ENCODE measurements around the gene NRDC.

DNA sequence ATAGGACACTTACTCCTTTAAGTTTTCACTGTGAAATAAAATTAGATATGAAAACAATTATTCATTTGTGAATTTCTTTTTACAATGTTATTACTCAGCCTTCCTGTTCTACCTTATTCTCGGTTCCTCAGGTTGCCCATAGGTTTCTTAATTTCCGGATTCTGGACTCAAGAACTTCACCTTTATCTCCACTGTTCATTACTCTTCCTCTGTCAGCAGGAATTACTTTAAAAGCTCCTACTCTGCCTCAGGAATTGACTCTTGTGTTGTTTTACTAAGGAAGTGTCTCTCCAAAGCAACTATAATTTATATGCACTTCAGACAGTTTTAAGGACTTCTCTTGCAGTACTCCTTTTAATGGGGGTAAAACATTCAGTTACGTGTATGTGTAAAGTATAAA lies 137.9 kb downstream of the NRDC start:
- TF ChIP-seq, protein P1, sequence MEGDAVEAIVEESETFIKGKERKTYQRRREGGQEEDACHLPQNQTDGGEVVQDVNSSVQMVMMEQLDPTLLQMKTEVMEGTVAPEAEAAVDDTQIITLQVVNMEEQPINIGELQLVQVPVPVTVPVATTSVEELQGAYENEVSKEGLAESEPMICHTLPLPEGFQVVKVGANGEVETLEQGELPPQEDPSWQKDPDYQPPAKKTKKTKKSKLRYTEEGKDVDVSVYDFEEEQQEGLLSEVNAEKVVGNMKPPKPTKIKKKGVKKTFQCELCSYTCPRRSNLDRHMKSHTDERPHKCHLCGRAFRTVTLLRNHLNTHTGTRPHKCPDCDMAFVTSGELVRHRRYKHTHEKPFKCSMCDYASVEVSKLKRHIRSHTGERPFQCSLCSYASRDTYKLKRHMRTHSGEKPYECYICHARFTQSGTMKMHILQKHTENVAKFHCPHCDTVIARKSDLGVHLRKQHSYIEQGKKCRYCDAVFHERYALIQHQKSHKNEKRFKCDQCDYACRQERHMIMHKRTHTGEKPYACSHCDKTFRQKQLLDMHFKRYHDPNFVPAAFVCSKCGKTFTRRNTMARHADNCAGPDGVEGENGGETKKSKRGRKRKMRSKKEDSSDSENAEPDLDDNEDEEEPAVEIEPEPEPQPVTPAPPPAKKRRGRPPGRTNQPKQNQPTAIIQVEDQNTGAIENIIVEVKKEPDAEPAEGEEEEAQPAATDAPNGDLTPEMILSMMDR (conservative IDR thresholded peaks at IDR 0.05; ENCODE audit: low read depth in 2 of 2): no peak
- TF ChIP-seq ZNF331 (CRISPR knock-in tag; IDR thresholded peaks at IDR 0.05; ENCODE audit: low read depth): no peak
- TF ChIP-seq, protein P2, sequence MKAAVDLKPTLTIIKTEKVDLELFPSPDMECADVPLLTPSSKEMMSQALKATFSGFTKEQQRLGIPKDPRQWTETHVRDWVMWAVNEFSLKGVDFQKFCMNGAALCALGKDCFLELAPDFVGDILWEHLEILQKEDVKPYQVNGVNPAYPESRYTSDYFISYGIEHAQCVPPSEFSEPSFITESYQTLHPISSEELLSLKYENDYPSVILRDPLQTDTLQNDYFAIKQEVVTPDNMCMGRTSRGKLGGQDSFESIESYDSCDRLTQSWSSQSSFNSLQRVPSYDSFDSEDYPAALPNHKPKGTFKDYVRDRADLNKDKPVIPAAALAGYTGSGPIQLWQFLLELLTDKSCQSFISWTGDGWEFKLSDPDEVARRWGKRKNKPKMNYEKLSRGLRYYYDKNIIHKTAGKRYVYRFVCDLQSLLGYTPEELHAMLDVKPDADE (IDR thresholded peaks at IDR 0.05): no peak
- no peak for TF ChIP-seq EZH2 (IDR thresholded peaks at IDR 0.05; ENCODE audit: low read depth, unreplicated experiment)
- TF ChIP-seq JUNB (IDR thresholded peaks at IDR 0.05; ENCODE audit: unreplicated experiment): no peak
- no peak for TF ChIP-seq POLR2AphosphoS5 (IDR thresholded peaks at IDR 0.05; ENCODE audit: low read depth)
- TF ChIP-seq EZH2phosphoT487 (IDR thresholded peaks at IDR 0.05; ENCODE audit: unreplicated experiment): no peak
- TF ChIP-seq, protein P3, sequence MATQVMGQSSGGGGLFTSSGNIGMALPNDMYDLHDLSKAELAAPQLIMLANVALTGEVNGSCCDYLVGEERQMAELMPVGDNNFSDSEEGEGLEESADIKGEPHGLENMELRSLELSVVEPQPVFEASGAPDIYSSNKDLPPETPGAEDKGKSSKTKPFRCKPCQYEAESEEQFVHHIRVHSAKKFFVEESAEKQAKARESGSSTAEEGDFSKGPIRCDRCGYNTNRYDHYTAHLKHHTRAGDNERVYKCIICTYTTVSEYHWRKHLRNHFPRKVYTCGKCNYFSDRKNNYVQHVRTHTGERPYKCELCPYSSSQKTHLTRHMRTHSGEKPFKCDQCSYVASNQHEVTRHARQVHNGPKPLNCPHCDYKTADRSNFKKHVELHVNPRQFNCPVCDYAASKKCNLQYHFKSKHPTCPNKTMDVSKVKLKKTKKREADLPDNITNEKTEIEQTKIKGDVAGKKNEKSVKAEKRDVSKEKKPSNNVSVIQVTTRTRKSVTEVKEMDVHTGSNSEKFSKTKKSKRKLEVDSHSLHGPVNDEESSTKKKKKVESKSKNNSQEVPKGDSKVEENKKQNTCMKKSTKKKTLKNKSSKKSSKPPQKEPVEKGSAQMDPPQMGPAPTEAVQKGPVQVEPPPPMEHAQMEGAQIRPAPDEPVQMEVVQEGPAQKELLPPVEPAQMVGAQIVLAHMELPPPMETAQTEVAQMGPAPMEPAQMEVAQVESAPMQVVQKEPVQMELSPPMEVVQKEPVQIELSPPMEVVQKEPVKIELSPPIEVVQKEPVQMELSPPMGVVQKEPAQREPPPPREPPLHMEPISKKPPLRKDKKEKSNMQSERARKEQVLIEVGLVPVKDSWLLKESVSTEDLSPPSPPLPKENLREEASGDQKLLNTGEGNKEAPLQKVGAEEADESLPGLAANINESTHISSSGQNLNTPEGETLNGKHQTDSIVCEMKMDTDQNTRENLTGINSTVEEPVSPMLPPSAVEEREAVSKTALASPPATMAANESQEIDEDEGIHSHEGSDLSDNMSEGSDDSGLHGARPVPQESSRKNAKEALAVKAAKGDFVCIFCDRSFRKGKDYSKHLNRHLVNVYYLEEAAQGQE (IDR thresholded peaks at IDR 0.05; ENCODE audit: unreplicated experiment): no peak
- TF ChIP-seq CREB1 (CRISPR knock-in tag; IDR thresholded peaks at IDR 0.05; ENCODE audit: low read depth): no peak
- no peak for TF ChIP-seq STAT1 (IDR thresholded peaks at IDR 0.05; ENCODE audit: unreplicated experiment)
- TF ChIP-seq ZNF114 (CRISPR knock-in tag; IDR thresholded peaks at IDR 0.05): no peak

All from GM23338 (cell line).